Panc1 (cell line): Measurements from ENCODE around the gene STRADA.

Source experiments
- POLR2AphosphoS5 ChIP-seq: IDR thresholded peaks from 2 replicates; pipeline ENCODE4 v1.6.1; 2012; ENCODE audit warnings: mild to moderate bottlenecking, low read depth, low read length, moderate library complexity
- SIN3A ChIP-seq: IDR thresholded peaks from 2 replicates; pipeline ENCODE4 v1.6.1; 2012; ENCODE audit warnings: low read depth, mild to moderate bottlenecking, low read length, moderate library complexity, borderline replicate concordance; ENCODE audit not compliant: insufficient read depth
- TCF7L2 ChIP-seq: IDR thresholded peaks from 2 replicates; pipeline ENCODE4 v1.6.1; 2011; ENCODE audit warnings: mild to moderate bottlenecking, low read depth, low read length, inconsistent platforms
- TF ChIP-seq, protein P1 (sequence below): fragments of 450-650 bp; IDR thresholded peaks from 2 replicates; pipeline ENCODE4 v1.5.1; 2017; ENCODE audit warnings: mild to moderate bottlenecking

DNA sequence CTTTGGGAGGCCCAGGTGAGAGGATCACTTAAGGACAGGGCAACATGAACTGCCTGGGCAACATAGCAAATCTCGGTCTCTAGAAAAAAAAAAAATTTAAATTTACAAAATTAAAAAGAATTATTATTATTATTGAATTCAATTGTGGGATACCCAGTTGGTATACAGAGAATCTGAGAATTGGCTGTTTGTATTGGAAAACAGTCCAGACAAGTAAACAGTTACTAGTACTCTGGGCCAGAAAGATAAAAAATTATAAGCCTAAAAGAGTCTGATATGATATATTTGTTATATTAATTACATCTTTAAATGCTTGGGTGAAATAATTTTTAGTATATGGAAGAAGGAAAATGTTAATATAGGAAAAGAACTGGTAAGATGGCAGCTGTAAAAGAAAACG is 16.8 kb upstream of the STRADA start:
- TF ChIP-seq POLR2AphosphoS5 (no peak), SIN3A (no peak), TCF7L2 (no peak)
- TF ChIP-seq, protein P1, sequence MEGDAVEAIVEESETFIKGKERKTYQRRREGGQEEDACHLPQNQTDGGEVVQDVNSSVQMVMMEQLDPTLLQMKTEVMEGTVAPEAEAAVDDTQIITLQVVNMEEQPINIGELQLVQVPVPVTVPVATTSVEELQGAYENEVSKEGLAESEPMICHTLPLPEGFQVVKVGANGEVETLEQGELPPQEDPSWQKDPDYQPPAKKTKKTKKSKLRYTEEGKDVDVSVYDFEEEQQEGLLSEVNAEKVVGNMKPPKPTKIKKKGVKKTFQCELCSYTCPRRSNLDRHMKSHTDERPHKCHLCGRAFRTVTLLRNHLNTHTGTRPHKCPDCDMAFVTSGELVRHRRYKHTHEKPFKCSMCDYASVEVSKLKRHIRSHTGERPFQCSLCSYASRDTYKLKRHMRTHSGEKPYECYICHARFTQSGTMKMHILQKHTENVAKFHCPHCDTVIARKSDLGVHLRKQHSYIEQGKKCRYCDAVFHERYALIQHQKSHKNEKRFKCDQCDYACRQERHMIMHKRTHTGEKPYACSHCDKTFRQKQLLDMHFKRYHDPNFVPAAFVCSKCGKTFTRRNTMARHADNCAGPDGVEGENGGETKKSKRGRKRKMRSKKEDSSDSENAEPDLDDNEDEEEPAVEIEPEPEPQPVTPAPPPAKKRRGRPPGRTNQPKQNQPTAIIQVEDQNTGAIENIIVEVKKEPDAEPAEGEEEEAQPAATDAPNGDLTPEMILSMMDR = no peak
